Mesothelial cell of epicardium (in vitro differentiated cells): ENCODE results near the gene GNG8. TPM values are rescaled to one million over a fixed set of nuclear protein-coding genes. Genes with fewer than 3 reads are reported as not detected.
A peak's percentile ranks its signal among the peaks of the same experiment; 100 is the strongest.
"Not testable (repeated sequence)": the region's sequence is repeated elsewhere in the genome, so short reads cannot be mapped to it uniquely, and the experiment has no call there.

Source experiments
- DNase-seq, 2 experiments: peaks; one replicate each; pipeline ENCODE4 v3.0.0; 2021; ENCODE audit warnings: low spot score in 2 of 2; ENCODE audit not compliant: unreplicated experiment in 2 of 2
- H3K27ac Mint-ChIP-seq: 2 replicates; pipeline ENCODE4 v1.8.0; 2021; ENCODE audit warnings: mixed read lengths
- H3K27me3 Mint-ChIP-seq: 2 replicates; pipeline ENCODE4 v1.8.0; 2021; ENCODE audit warnings: low read depth, mixed read lengths
- H3K36me3 Mint-ChIP-seq: 2 replicates; pipeline ENCODE4 v1.8.0; 2021; ENCODE audit warnings: mixed read lengths
- H3K4me1 Mint-ChIP-seq: 2 replicates; pipeline ENCODE4 v1.8.0; 2021; ENCODE audit warnings: mixed read lengths
- H3K4me3 Mint-ChIP-seq: 2 replicates; pipeline ENCODE4 v1.8.0; 2021; ENCODE audit warnings: mild to moderate bottlenecking, moderate library complexity, mixed read lengths
- H3K9me3 Mint-ChIP-seq: 2 replicates; pipeline ENCODE4 v1.8.0; 2021; ENCODE audit warnings: mixed read lengths
- total RNA-seq: library from RNA; stranded (reverse); gene quantifications from 3 replicates; pipeline ENCODE4 v1.2.1, GENCODE V29; 2021
- TF ChIP-seq, protein P1 (sequence below): fragments of 200-600 bp; sonication (generic); IDR thresholded peaks from one replicate; pipeline ENCODE4 v1.5.0; 2021; ENCODE audit warnings: antibody characterized with exemption; ENCODE audit not compliant: unreplicated experiment

The GNG8 gene
- total RNA-seq, 1 donor from 2014 or later = 13.7 TPM

DNA sequence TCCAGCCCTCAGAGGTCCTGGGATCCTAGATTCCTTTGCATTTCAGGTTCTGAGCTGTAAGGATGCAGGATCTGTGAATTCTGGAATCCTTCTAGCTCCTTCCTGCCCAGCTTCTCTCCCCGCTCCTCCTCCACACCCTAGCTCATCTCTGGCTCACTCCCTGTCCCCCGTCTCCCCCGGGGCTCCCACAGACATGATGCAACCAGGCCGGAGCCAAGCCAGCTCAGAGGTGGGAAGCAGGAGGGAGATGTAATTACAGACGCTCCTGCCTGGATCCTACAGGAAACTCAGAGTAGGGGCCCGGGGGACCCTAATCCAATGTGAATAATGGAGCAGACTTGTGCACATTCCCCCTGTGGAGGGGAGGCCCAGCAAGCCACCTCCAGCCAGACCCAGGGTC is 4.5 kb downstream of the GNG8 start:
- peaks cover 20% of the 10 kb centered on the region for H3K27me3 Mint-ChIP-seq
- no peak overlapping the region for H3K4me3 Mint-ChIP-seq
- H3K36me3 Mint-ChIP-seq = no peaks in the 10 kb centered on the region

DNA sequence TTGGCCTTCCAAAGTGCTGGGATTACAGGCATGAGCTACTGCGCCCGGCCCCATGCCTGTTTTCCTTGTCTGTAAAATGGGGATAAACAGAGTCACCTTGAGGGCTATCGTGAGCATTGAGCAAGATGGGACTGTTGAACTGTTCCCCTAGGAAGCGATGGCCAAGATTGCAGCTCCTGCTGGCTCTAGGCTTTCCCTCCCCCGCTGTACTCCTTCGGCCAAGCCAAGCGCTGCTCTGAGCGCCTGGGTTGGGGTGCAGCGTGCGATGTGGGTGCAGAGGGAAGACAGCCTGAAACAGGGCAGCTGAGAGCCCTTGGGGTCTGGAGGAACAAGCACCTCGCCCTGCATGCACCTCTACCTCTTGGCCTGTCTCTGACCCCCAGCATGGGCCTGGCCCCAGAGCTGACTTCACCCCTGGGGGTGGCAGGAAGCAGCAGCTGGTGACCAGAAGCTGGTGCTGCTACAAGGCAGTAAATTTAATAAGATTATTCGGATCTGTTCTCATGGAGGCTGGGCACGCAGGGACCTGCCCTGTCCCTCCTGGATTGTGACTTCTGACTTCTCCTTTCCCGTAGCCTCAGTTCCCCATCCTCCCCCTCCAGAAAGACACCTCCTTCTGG is 5.3 kb downstream of the GNG8 start:
- H3K36me3 Mint-ChIP-seq = no peaks in the 10 kb centered on the region
- H3K4me1 Mint-ChIP-seq = peaks cover 40% of the 10 kb centered on the region
- H3K4me3 Mint-ChIP-seq = no peak overlapping the region
- TF ChIP-seq, protein P1, sequence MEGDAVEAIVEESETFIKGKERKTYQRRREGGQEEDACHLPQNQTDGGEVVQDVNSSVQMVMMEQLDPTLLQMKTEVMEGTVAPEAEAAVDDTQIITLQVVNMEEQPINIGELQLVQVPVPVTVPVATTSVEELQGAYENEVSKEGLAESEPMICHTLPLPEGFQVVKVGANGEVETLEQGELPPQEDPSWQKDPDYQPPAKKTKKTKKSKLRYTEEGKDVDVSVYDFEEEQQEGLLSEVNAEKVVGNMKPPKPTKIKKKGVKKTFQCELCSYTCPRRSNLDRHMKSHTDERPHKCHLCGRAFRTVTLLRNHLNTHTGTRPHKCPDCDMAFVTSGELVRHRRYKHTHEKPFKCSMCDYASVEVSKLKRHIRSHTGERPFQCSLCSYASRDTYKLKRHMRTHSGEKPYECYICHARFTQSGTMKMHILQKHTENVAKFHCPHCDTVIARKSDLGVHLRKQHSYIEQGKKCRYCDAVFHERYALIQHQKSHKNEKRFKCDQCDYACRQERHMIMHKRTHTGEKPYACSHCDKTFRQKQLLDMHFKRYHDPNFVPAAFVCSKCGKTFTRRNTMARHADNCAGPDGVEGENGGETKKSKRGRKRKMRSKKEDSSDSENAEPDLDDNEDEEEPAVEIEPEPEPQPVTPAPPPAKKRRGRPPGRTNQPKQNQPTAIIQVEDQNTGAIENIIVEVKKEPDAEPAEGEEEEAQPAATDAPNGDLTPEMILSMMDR = no peak
- no peaks in the 10 kb centered on the region for H3K9me3 Mint-ChIP-seq
- no peak for DNase-seq
- peak overlapping the region; percentile 97 for H3K27ac Mint-ChIP-seq
- peaks cover 18% of the 10 kb centered on the region for H3K27me3 Mint-ChIP-seq

More for the DNA sequence above, 4.5 kb downstream of the GNG8 start:
- DNase-seq = no peak
- TF ChIP-seq, protein P1 = no peak
- peaks cover 41% of the 10 kb centered on the region for H3K4me1 Mint-ChIP-seq
- H3K9me3 Mint-ChIP-seq = no peaks in the 10 kb centered on the region
- H3K27ac Mint-ChIP-seq = peak overlapping the region; percentile 97

DNA sequence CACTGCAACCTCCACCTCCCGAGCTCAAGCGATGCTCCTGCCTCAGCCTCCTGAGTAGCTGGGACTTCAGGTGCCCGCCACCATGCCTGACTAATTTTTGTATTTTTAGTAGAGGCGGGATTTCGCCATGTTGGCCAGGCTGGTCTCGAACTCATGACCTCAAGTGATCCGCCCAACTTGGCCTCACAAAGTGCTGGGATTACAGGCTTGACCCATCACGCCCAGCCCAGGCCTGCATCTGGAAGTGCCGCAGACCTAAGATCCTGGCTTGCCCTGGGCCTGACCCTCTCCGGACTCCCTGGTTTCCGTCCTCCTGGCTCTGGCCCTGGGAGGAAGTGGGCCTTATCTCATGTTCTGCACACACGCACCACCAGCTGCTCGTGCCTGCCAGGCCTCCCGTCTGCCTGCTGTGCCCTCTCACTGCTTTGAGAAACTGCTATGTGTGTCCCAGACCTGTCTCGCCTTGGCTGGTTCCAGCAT is 6.4 kb downstream of the GNG8 start:
- Mint-ChIP-seq H3K4me1 (peaks cover 47% of the 10 kb centered on the region), H3K9me3 (no peaks in the 10 kb centered on the region), H3K27me3 (peaks cover 11% of the 10 kb centered on the region), H3K36me3 (no peaks in the 10 kb centered on the region), H3K27ac (peak overlapping the region; percentile 87), H3K4me3 (no peak overlapping the region)
- TF ChIP-seq, protein P1 = no peak
- DNase-seq = no peak

DNA sequence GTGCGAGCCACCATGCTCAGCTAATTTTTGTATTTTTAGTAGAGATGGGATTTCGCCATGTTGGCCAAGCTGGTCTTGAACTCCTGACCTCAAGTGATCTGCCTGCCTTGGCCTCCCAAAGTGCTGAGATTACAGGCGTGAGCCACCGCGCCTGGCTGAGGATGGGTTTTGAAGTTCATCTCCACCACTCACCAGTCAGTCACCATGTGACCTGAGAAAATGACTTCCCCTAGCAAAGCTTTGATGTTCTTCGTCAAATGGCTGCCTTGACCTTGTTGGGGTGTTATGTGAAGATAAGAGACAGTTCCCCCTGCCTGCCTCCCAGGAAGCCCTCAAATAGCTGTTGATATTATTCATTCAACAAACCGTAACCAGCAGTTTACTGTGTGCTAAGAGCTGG is 7.0 kb downstream of the GNG8 start:
- H3K4me3 Mint-ChIP-seq, H3K36me3 Mint-ChIP-seq: not testable (repeated sequence)
- H3K4me1 Mint-ChIP-seq = peaks cover 50% of the 10 kb centered on the region

DNA sequence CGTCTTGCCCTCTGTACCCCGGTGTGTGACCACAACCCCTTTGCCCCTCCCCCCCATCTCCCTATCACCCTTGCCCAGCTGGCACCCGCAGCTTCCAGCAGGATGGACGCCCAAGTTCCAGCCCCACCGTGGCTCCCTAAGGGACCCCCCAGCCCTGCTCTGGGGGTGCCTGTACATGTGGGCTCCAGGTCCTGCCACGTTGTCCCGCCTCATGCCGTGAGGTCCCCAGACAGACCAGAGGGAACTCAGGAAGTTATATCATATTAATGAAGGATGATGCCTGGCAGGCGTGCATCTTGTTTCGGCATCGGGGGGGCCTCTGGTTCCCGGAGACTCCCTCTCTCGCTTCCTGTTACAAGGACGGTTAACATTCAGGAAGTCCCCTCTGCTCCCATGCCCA is 9.6 kb downstream of the GNG8 start:
- no peak overlapping the region for H3K27ac Mint-ChIP-seq
- DNase-seq = no peak

More for the DNA sequence above, 7.0 kb downstream of the GNG8 start:
- H3K27ac Mint-ChIP-seq = peak overlapping the region; percentile 43
- DNase-seq, H3K9me3 Mint-ChIP-seq, H3K27me3 Mint-ChIP-seq: not testable (repeated sequence)

DNA sequence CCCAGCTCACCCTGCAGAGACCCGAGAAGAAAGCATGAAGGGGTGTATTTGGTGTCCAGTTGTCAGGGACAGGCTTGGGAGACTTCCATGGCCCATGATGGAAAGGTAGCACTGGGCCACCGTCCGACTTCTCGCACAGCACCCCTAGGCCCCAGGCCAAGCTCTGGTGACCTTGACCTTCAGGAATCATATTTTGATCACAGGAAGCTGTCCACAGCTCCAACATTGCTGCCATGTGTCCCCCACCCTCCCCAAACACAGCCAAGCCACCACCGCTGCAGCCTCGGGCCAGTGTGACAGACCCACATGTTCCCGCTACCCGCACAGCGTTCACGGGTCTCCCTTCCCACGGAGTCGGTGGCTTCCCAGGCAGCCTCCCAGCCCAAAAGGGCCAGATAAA is 10.3 kb downstream of the GNG8 start:
- Mint-ChIP-seq H3K9me3 (no peaks in the 10 kb centered on the region), H3K36me3 (no peaks in the 10 kb centered on the region), H3K4me1 (peaks cover 41% of the 10 kb centered on the region), H3K27me3 (no peaks in the 10 kb centered on the region), H3K27ac (peak overlapping the region; percentile 84), H3K4me3 (no peak overlapping the region)
- TF ChIP-seq, protein P1 = no peak
- DNase-seq = no peak

More for the DNA sequence above, 9.6 kb downstream of the GNG8 start:
- no peaks in the 10 kb centered on the region for H3K36me3 Mint-ChIP-seq
- H3K9me3 Mint-ChIP-seq = no peaks in the 10 kb centered on the region
- H3K27me3 Mint-ChIP-seq = no peaks in the 10 kb centered on the region
- TF ChIP-seq, protein P1 = no peak
- no peak overlapping the region for H3K4me3 Mint-ChIP-seq
- H3K4me1 Mint-ChIP-seq = peaks cover 41% of the 10 kb centered on the region
